Activated CD4-positive, CD25-positive, alpha-beta regulatory T cell treated with anti-CD3 and anti-CD28 coated beads, Interleukin-2, amount 50 U/mL, for 24 hours (primary cell): ENCODE results near the gene SPEG.
"Not testable (repeated sequence)": the region's sequence is repeated elsewhere in the genome, so short reads cannot be mapped to it uniquely, and the experiment has no call there.

Source experiments
- ATAC-seq, 2 donors: fragments of 150-1000 bp; cut with Tn5 transposase; one replicate each; pipeline ENCODE4 v1.10.0; 2021; ENCODE audit warnings: mild to moderate bottlenecking in 1 of 2, moderate library complexity in 1 of 2

SPEG gene

GRCh38 chr2:219434718-219435525 lies at the start of gene SPEG:
TSS of gene SPEG (plus strand) at chr2:219434843. CDS start at chr2:219434978, 135 bp downstream.
- no peak for ATAC-seq

- no peak for ATAC-seq
These were observed 49.8 kb upstream of the SPEG start for GRCh38 chr2:219384859-219385258.

GRCh38 chr2:219385958-219386520 lies 48.6 kb upstream of the SPEG start:
- ATAC-seq = no peak

- ATAC-seq = no peak
These were observed 47.9 kb upstream of the SPEG start for GRCh38 chr2:219386532-219387280.

GRCh38 chr2:219387306-219388120 lies 47.1 kb upstream of the SPEG start, which contains the start of gene DNPEP:
TSS of gene DNPEP (minus strand) at chr2:219387912. CDS start at chr2:219387794, 118 bp downstream.
- peak; percentile 60 to 66 for ATAC-seq

- ATAC-seq = peak; percentile 75
These were observed 46.3 kb upstream of the SPEG start for GRCh38 chr2:219388121-219388906.

GRCh38 chr2:219388907-219389156 lies 45.8 kb upstream of the SPEG start:
- no peak for ATAC-seq

- no peak for ATAC-seq
These were observed 41.9 kb upstream of the SPEG start for GRCh38 chr2:219392754-219393153.

- ATAC-seq = not testable (repeated sequence)
These were observed 39.6 kb upstream of the SPEG start for GRCh38 chr2:219395056-219395455.

- no peak for ATAC-seq
These were observed 39.0 kb upstream of the SPEG start for GRCh38 chr2:219395609-219396008.

GRCh38 chr2:219396863-219397457 lies 37.7 kb upstream of the SPEG start:
- ATAC-seq = no peak

GRCh38 chr2:219398721-219399363 lies 35.8 kb upstream of the SPEG start:
- no peak for ATAC-seq

GRCh38 chr2:219399716-219400478 lies 34.7 kb upstream of the SPEG start:
- no peak for ATAC-seq

- no peak for ATAC-seq
These were observed 34.1 kb upstream of the SPEG start for GRCh38 chr2:219400562-219400961.

- ATAC-seq = no peak
These were observed 33.0 kb upstream of the SPEG start for GRCh38 chr2:219401606-219402005.

- peak; percentile 76 to 85 for ATAC-seq
These were observed 31.8 kb upstream of the SPEG start for GRCh38 chr2:219402665-219403515.

GRCh38 chr2:219403861-219404260 lies 30.8 kb upstream of the SPEG start:
- ATAC-seq = no peak

GRCh38 chr2:219404291-219404910 lies 30.2 kb upstream of the SPEG start:
- no peak for ATAC-seq

- no peak for ATAC-seq
These were observed 29.7 kb upstream of the SPEG start for GRCh38 chr2:219404954-219405353.
